LHCN-M2 (cell line): ENCODE data around the gene MAJIN. TPM values are rescaled to one million over a fixed set of nuclear protein-coding genes. Genes with fewer than 3 reads are reported as not detected.

Experiments used
- DNase-seq: peaks from one replicate; pipeline ENCODE4 v3.0.0-alpha.2; 2012; ENCODE audit warnings: low read depth
- total RNA-seq: library from RNA; depleted of rRNA; stranded (reverse); fragments of >200 nt; gene quantifications from 2 replicates; pipeline ENCODE4 v1.2.3, GENCODE V29; 2014

Gene MAJIN
- total RNA-seq, 1 experiment from 2014 or later = not detected

- no peak for DNase-seq
These were observed 57.8 kb downstream of the MAJIN start for GRCh38 chr11:64914123-64914522.

- no peak for DNase-seq
These were observed 58.7 kb downstream of the MAJIN start for GRCh38 chr11:64913171-64913727.

GRCh38 chr11:64911689-64912088 is 60.2 kb downstream of the MAJIN start:
- DNase-seq = no peak

- DNase-seq = no peak
These were observed 60.8 kb downstream of the MAJIN start for GRCh38 chr11:64911142-64911541.

- no peak for DNase-seq
These were observed 61.3 kb downstream of the MAJIN start for GRCh38 chr11:64910451-64911093.

- DNase-seq = no peak
These were observed 62.1 kb downstream of the MAJIN start for GRCh38 chr11:64909653-64910343.

- no peak for DNase-seq
These were observed 63.1 kb downstream of the MAJIN start for GRCh38 chr11:64908766-64909165.

- no peak for DNase-seq
These were observed 65.6 kb downstream of the MAJIN start for GRCh38 chr11:64906314-64906635.

- no peak for DNase-seq
These were observed 66.2 kb downstream of the MAJIN start for GRCh38 chr11:64905516-64906313.

- DNase-seq = no peak
These were observed 68.5 kb downstream of the MAJIN start for GRCh38 chr11:64903291-64903833.

- no peak for DNase-seq
These were observed 69.6 kb downstream of the MAJIN start for GRCh38 chr11:64902102-64902900.

GRCh38 chr11:64900774-64901173 is 71.1 kb downstream of the MAJIN start:
- DNase-seq = no peak

- no peak for DNase-seq
These were observed 71.6 kb downstream of the MAJIN start for GRCh38 chr11:64900263-64900678.

GRCh38 chr11:64898541-64898940 is 73.4 kb downstream of the MAJIN start:
- DNase-seq = no peak

GRCh38 chr11:64898076-64898445 is 73.8 kb downstream of the MAJIN start:
- DNase-seq = no peak

GRCh38 chr11:64897381-64898075 is 74.4 kb downstream of the MAJIN start:
- DNase-seq = no peak

GRCh38 chr11:64896448-64897022 is 75.4 kb downstream of the MAJIN start:
- DNase-seq = no peak

GRCh38 chr11:64894812-64895452 is 77.0 kb downstream of the MAJIN start:
- DNase-seq = no peak

- peak; percentile 58 for DNase-seq
These were observed 77.7 kb downstream of the MAJIN start for GRCh38 chr11:64894070-64894811.
